ENCODE data around the gene HIPK2. TPM values are rescaled to one million over a fixed set of nuclear protein-coding genes. Genes with fewer than 3 reads are reported as not detected.
"Not testable (repeated sequence)": the region's sequence is repeated elsewhere in the genome, so short reads cannot be mapped to it uniquely, and the experiment has no call there.

Gene HIPK2
- polyA plus RNA-seq, 3 donors = 1.6 to 12.1 (median 3.0) TPM

DNA sequence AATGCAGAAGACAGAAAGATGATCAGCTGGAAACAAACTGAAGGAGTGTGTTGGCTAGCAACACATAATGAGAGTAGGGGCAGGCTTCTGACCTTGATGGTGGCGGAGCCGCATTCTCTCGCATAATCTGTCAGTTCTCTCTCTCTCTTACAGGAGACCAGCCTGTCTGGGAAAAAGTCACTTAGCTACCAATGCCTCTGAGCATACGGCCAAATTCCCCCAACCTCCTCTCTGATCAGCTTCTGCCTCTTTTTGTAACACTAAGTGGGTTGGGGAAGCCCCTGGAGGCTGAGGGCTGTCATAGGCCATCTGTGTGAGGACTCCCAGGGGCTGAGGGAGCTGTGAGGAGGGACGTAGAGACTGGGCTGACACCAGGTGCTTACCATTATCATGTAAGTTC is 104.6 kb downstream of the HIPK2 start:
- Histone ChIP-seq H3K27ac (ENCODE audit: low read depth in 1 of 2, low read length in 2 of 2) (no peak overlapping the region), H2AFZ (ENCODE audit: insufficient read depth, low read depth, low read length, poor library complexity, severe bottlenecking) (no peak overlapping the region), H3K27me3 (ENCODE audit: control insufficient read depth in 2 of 2, insufficient read depth in 2 of 2, low read length in 2 of 2) (no peaks in the 10 kb centered on the region), H3K4me2 (replicated peaks; ENCODE audit: extremely low read depth, low read length, poor library complexity, severe bottlenecking) (no peak overlapping the region), H3K9me3 (replicated peaks in 1 of 2; ENCODE audit: control insufficient read depth in 1 of 2, insufficient read depth in 1 of 2, low read length in 2 of 2) (no peaks in the 10 kb centered on the region), H3K79me2 (ENCODE audit: insufficient read depth, low read length) (peaks cover 32% of the 10 kb centered on the region), H3K4me3 (replicated peaks in 1 of 3; ENCODE audit: low read depth in 2 of 3, low read length in 3 of 3) (no peak overlapping the region), H3K4me1 (ENCODE audit: control insufficient read depth in 1 of 2, insufficient read depth in 2 of 2, low read length in 2 of 2) (peaks cover 12 to 17% of the 10 kb centered on the region in 2 donors), H4K20me1 (ENCODE audit: insufficient read depth, low read length) (peaks cover 18% of the 10 kb centered on the region), H3K9ac (ENCODE audit: insufficient read depth, low read length, poor library complexity, severe bottlenecking) (no peak overlapping the region), H3K36me3 (replicated peaks in 1 of 2; ENCODE audit: control insufficient read depth in 1 of 2, insufficient read depth in 2 of 2, low read length in 2 of 2) (peaks cover 3 to 22% of the 10 kb centered on the region in 2 donors)
- Mint-ChIP-seq H3K4me1 (peaks cover 17% of the 10 kb centered on the region), H3K9me3 (no peaks in the 10 kb centered on the region), H3K36me3 (peaks cover 42 to 52% of the 10 kb centered on the region in 2 donors), H3K27ac (peak overlapping the region in 4 of 7 donors; percentile 30 to 72 (median 54)), H3K27me3 (ENCODE audit: low read depth in 3 of 3) (peaks cover 0 to 4% (median 0%) of the 10 kb centered on the region in 3 donors), H3K4me3 (no peak overlapping the region)
- DNase-seq = peak in 1 of 3 donors; percentile 17
- TF ChIP-seq, protein P1, sequence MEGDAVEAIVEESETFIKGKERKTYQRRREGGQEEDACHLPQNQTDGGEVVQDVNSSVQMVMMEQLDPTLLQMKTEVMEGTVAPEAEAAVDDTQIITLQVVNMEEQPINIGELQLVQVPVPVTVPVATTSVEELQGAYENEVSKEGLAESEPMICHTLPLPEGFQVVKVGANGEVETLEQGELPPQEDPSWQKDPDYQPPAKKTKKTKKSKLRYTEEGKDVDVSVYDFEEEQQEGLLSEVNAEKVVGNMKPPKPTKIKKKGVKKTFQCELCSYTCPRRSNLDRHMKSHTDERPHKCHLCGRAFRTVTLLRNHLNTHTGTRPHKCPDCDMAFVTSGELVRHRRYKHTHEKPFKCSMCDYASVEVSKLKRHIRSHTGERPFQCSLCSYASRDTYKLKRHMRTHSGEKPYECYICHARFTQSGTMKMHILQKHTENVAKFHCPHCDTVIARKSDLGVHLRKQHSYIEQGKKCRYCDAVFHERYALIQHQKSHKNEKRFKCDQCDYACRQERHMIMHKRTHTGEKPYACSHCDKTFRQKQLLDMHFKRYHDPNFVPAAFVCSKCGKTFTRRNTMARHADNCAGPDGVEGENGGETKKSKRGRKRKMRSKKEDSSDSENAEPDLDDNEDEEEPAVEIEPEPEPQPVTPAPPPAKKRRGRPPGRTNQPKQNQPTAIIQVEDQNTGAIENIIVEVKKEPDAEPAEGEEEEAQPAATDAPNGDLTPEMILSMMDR (IDR thresholded peaks at IDR 0.05) = no peak
- WGBS (ENCODE audit: insufficient coverage) = 100% methylated on average over 3 of the region's 5 CpGs
- intact Hi-C loops (cut with micrococcal nuclease) = loop anchor here in 1 of 2 donors (10.0 kb wide), 1 partner anchor 242 kb away; no protein-coding TSS in a partner anchor

DNA sequence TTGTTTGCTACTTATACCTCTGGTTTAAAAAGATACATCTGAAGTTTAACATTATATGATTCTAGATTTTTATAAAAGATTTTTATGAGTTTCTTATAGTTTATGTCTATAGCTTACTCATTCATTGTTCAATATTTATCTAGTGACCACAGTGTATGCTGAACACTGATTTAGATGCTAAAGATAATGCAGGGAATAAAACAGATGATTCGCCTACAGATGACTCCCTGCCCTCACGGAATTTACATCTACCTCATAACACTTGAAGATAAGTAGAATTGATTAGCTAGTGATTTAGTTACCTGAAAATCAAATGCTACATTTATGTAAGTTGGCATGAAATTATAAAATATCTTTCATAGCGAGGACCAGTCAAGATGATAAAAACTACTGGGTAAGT is 105.8 kb downstream of the HIPK2 start:
- Mint-ChIP-seq H3K4me1 (peaks cover 17% of the 10 kb centered on the region), H3K27me3 (ENCODE audit: low read depth in 3 of 3) (peaks cover 0 to 4% (median 0%) of the 10 kb centered on the region in 3 donors), H3K4me3 (no peak overlapping the region), H3K9me3 (no peaks in the 10 kb centered on the region), H3K36me3 (peaks cover 35 to 48% of the 10 kb centered on the region in 2 donors), H3K27ac (no peak overlapping the region)
- peaks cover 12 to 17% of the 10 kb centered on the region in 2 donors for H3K4me1 ChIP-seq (ENCODE audit: control insufficient read depth in 1 of 2, insufficient read depth in 2 of 2, low read length in 2 of 2)
- peaks cover 3 to 22% of the 10 kb centered on the region in 2 donors for H3K36me3 ChIP-seq (replicated peaks in 1 of 2; ENCODE audit: control insufficient read depth in 1 of 2, insufficient read depth in 2 of 2, low read length in 2 of 2)
- H3K27me3 ChIP-seq (ENCODE audit: control insufficient read depth in 2 of 2, insufficient read depth in 2 of 2, low read length in 2 of 2) = no peaks in the 10 kb centered on the region
- no peak overlapping the region for H3K27ac ChIP-seq (ENCODE audit: low read depth in 1 of 2, low read length in 2 of 2)
- WGBS (ENCODE audit: insufficient coverage) = no CpG with 5 or more reads among the region's 3 CpGs
- no peak overlapping the region for H3K4me2 ChIP-seq (replicated peaks; ENCODE audit: extremely low read depth, low read length, poor library complexity, severe bottlenecking)
- TF ChIP-seq, protein P1 (IDR thresholded peaks at IDR 0.05) = no peak
- H3K79me2 ChIP-seq (ENCODE audit: insufficient read depth, low read length) = peaks cover 32% of the 10 kb centered on the region
- no peak overlapping the region for H3K4me3 ChIP-seq (replicated peaks in 1 of 3; ENCODE audit: low read depth in 2 of 3, low read length in 3 of 3)
- no peaks in the 10 kb centered on the region for H3K9me3 ChIP-seq (replicated peaks in 1 of 2; ENCODE audit: control insufficient read depth in 1 of 2, insufficient read depth in 1 of 2, low read length in 2 of 2)
- intact Hi-C loops (cut with micrococcal nuclease) = loop anchor here in 1 of 2 donors (10.0 kb wide), 1 partner anchor 243 kb away; no protein-coding TSS in a partner anchor
- no peak overlapping the region for H3K9ac ChIP-seq (ENCODE audit: insufficient read depth, low read length, poor library complexity, severe bottlenecking)
- H4K20me1 ChIP-seq (ENCODE audit: insufficient read depth, low read length) = peaks cover 18% of the 10 kb centered on the region
- DNase-seq = no peak
- H2AFZ ChIP-seq (ENCODE audit: insufficient read depth, low read depth, low read length, poor library complexity, severe bottlenecking) = no peak overlapping the region

GRCh38 chr7:139670662-139671061 is 107.1 kb downstream of the HIPK2 start:
- intact Hi-C loops (cut with micrococcal nuclease) = loop anchor here in 1 of 2 donors (10.0 kb wide), 1 partner anchor 244 kb away; no protein-coding TSS in a partner anchor
- 96% methylated on average over 4 of the region's 7 CpGs for WGBS (ENCODE audit: insufficient coverage)
- not testable (repeated sequence) for H3K27me3 Mint-ChIP-seq (ENCODE audit: low read depth in 3 of 3); H3K9me3 Mint-ChIP-seq; H3K4me3 Mint-ChIP-seq; H2AFZ ChIP-seq (ENCODE audit: insufficient read depth, low read depth, low read length, poor library complexity, severe bottlenecking); H3K27ac Mint-ChIP-seq; H3K9ac ChIP-seq (ENCODE audit: insufficient read depth, low read length, poor library complexity, severe bottlenecking); H3K9me3 ChIP-seq (replicated peaks in 1 of 2; ENCODE audit: control insufficient read depth in 1 of 2, insufficient read depth in 1 of 2, low read length in 2 of 2); H3K4me3 ChIP-seq (replicated peaks in 1 of 3; ENCODE audit: low read depth in 2 of 3, low read length in 3 of 3); H3K27me3 ChIP-seq (ENCODE audit: control insufficient read depth in 2 of 2, insufficient read depth in 2 of 2, low read length in 2 of 2); H3K4me2 ChIP-seq (replicated peaks; ENCODE audit: extremely low read depth, low read length, poor library complexity, severe bottlenecking); DNase-seq; H3K27ac ChIP-seq (ENCODE audit: low read depth in 1 of 2, low read length in 2 of 2); H3K4me1 ChIP-seq (ENCODE audit: control insufficient read depth in 1 of 2, insufficient read depth in 2 of 2, low read length in 2 of 2)
- Mint-ChIP-seq H3K36me3 (peaks cover 37 to 46% of the 10 kb centered on the region in 2 donors), H3K4me1 (peaks cover 10% of the 10 kb centered on the region)
- H3K79me2 ChIP-seq (ENCODE audit: insufficient read depth, low read length) = peaks cover 32% of the 10 kb centered on the region
- H4K20me1 ChIP-seq (ENCODE audit: insufficient read depth, low read length) = peaks cover 18% of the 10 kb centered on the region
- H3K36me3 ChIP-seq (replicated peaks in 1 of 2; ENCODE audit: control insufficient read depth in 1 of 2, insufficient read depth in 2 of 2, low read length in 2 of 2) = peaks cover 3 to 22% of the 10 kb centered on the region in 2 donors

Data from CD14-positive monocyte (primary cell).